H1 (cell line): Measurements from ENCODE around the gene FCRL4. TPM values are rescaled to one million over a fixed set of nuclear protein-coding genes. Genes with fewer than 3 reads are reported as not detected.

Experiments
- CTCF ChIA-PET: fragments of 300-600 bp; sonication (Branson Sonifier 250); formaldehyde crosslinking; loops from one replicate; lab custom pipeline; 2021; ENCODE audit not compliant: partially characterized antibody; lab: Charles Lee
- POLR2A ChIA-PET: fragments of 300-600 bp; sonication (Branson Sonifier 250); formaldehyde crosslinking; loops from one replicate; lab custom pipeline; 2021; ENCODE audit warnings: inconsistent platforms; ENCODE audit not compliant: partially characterized antibody; lab: Charles Lee
- DNase-seq, 2 experiments: peaks; one replicate each; pipeline versions ENCODE4 v3.0.0 to v3.0.0-alpha.2; 2010 to 2022; ENCODE audit warnings: low spot score in 2 of 2, low read depth in 1 of 2, mixed read lengths in 1 of 2
- FAIRE-seq: peaks from 2 replicates; lab custom pipeline; 2011; peaks lifted over from hg19 to GRCh38; lab: Jason Lieb, UNC
- H2AFZ ChIP-seq: 2 replicates; pipeline ENCODE4 v1.8.1; 2012; ENCODE audit warnings: low read length, inconsistent platforms
- H2AK5ac ChIP-seq: 2 replicates; pipeline ENCODE4 v1.6.1; 2013; ENCODE audit warnings: low read depth, low read length
- H2BK120ac ChIP-seq: replicated peaks from 2 replicates; pipeline ENCODE3; 2013; ENCODE audit warnings: low read depth, low read length, inconsistent platforms
- H2BK12ac ChIP-seq: 2 replicates; pipeline ENCODE4 v1.6.1; 2013; ENCODE audit warnings: low read depth, low read length
- H2BK15ac ChIP-seq: 2 replicates; pipeline ENCODE4 v1.6.1; 2013; ENCODE audit warnings: low read length
- H2BK20ac ChIP-seq: 2 replicates; pipeline ENCODE4 v1.6.1; 2013; ENCODE audit warnings: low read length
- H2BK5ac ChIP-seq: 2 replicates; pipeline ENCODE4 v1.6.1; 2013; ENCODE audit warnings: low read depth, low read length
- H3K14ac ChIP-seq: 2 replicates; pipeline ENCODE4 v1.6.1; 2013; ENCODE audit warnings: inconsistent platforms; ENCODE audit not compliant: insufficient read length
- H3K18ac ChIP-seq: 2 replicates; pipeline ENCODE4 v1.6.1; 2013; ENCODE audit warnings: low read length; ENCODE audit errors: extremely low read depth
- H3K23ac ChIP-seq: 2 replicates; pipeline ENCODE4 v1.6.1; 2013; ENCODE audit warnings: inconsistent platforms; ENCODE audit not compliant: insufficient read length
- H3K23me2 ChIP-seq: 2 replicates; pipeline ENCODE4 v1.6.1; 2013; ENCODE audit warnings: low read depth, low read length
- H3K27ac ChIP-seq: 2 replicates; pipeline ENCODE4 v1.6.1; 2011; ENCODE audit warnings: low read depth, low read length, inconsistent platforms
- H3K27me3 ChIP-seq, 4 experiments: replicated peaks in 1 of 4; 1 replicate in 1 of 4; 2 replicates in 3 of 4; pipeline versions ENCODE4 v1.6.1 to v1.8.1; 2011 to 2013; ENCODE audit warnings: low read length in 3 of 4, mild to moderate bottlenecking in 3 of 4, inconsistent platforms in 2 of 4, mixed read lengths in 2 of 4, moderate library complexity in 1 of 4; ENCODE audit not compliant: control insufficient read depth in 3 of 4, insufficient read depth in 3 of 4; ENCODE audit errors: extremely low read depth in 1 of 4
- H3K36me3 ChIP-seq, 4 experiments: 2 replicates each; pipeline versions ENCODE4 v1.6.1 to v1.8.1; 2011 to 2013; ENCODE audit warnings: mild to moderate bottlenecking in 4 of 4, low read length in 3 of 4, moderate library complexity in 2 of 4, control low read depth in 1 of 4, inconsistent platforms in 1 of 4; ENCODE audit not compliant: insufficient read depth in 4 of 4, control insufficient read depth in 2 of 4
- H3K4ac ChIP-seq: replicated peaks from 2 replicates; pipeline ENCODE3; 2013; ENCODE audit warnings: low read length, low read depth, mixed read lengths, inconsistent platforms; ENCODE audit not compliant: insufficient read length
- H3K4me1 ChIP-seq, 4 experiments: replicated peaks in 1 of 4; 1 replicate in 1 of 4; 2 replicates in 3 of 4; pipeline versions ENCODE4 v1.6.1 to v1.8.1; 2011 to 2013; ENCODE audit warnings: low read length in 3 of 4, inconsistent platforms in 2 of 4, mixed read lengths in 1 of 4; ENCODE audit not compliant: insufficient read depth in 4 of 4, control insufficient read depth in 3 of 4
- H3K4me2 ChIP-seq, 2 experiments: 2 replicates each; pipeline versions ENCODE4 v1.6.1 to v1.8.1; 2011 to 2013; ENCODE audit warnings: low read depth in 2 of 2, low read length in 2 of 2, control low read depth in 1 of 2, inconsistent platforms in 1 of 2, mild to moderate bottlenecking in 1 of 2; ENCODE audit not compliant: insufficient read depth in 1 of 2
- H3K4me3 ChIP-seq, 4 experiments: fragments of 200-600, 300-600 bp in 1 of 4; sonication (generic), shearing (Covaris generic), sonication (Bioruptor Twin) in 1 of 4; 2 replicates each; pipeline versions ENCODE4 v1.5.1 to v1.8.1; 2011 to 2016; ENCODE audit warnings: low read length in 4 of 4, low read depth in 3 of 4, control low read depth in 2 of 4, inconsistent platforms in 2 of 4, mild to moderate bottlenecking in 2 of 4, mixed read lengths in 1 of 4, moderate library complexity in 1 of 4; ENCODE audit not compliant: insufficient read depth in 2 of 4; ENCODE audit errors: extremely low read depth in 1 of 4
- H3K56ac ChIP-seq: replicated peaks from 2 replicates; pipeline ENCODE3; 2013; ENCODE audit warnings: low read depth, mild to moderate bottlenecking, mixed read lengths, low read length, inconsistent platforms; ENCODE audit not compliant: insufficient read length
- H3K79me1 ChIP-seq: 2 replicates; pipeline ENCODE4 v1.6.1; 2013; ENCODE audit warnings: low read depth, low read length, control low read depth
- H3K79me2 ChIP-seq, 2 experiments: 2 replicates each; pipeline versions ENCODE4 v1.6.1 to v1.8.1; 2012 to 2013; ENCODE audit warnings: low read length in 2 of 2, mild to moderate bottlenecking in 2 of 2, inconsistent platforms in 1 of 2; ENCODE audit not compliant: insufficient read depth in 2 of 2, control insufficient read depth in 1 of 2
- H3K9ac ChIP-seq, 4 experiments: replicated peaks in 1 of 4; 1 replicate in 1 of 4; 2 replicates in 3 of 4; pipeline versions ENCODE4 v1.6.1 to v1.8.1; 2011 to 2013; ENCODE audit warnings: low read depth in 3 of 4, low read length in 3 of 4, control low read depth in 2 of 4, mild to moderate bottlenecking in 2 of 4, moderate library complexity in 2 of 4, inconsistent platforms in 1 of 4; ENCODE audit errors: extremely low read depth in 1 of 4
- H3K9me3 ChIP-seq, 2 experiments: 2 replicates each; pipeline versions ENCODE4 v1.6.1 to v1.8.1; 2012 to 2013; ENCODE audit warnings: mild to moderate bottlenecking in 2 of 2, moderate library complexity in 2 of 2, control low read depth in 1 of 2, inconsistent platforms in 1 of 2, low read depth in 1 of 2, low read length in 1 of 2, mixed read lengths in 1 of 2; ENCODE audit not compliant: insufficient read depth in 2 of 2
- H4K20me1 ChIP-seq, 2 experiments: replicated peaks in 1 of 2; 2 replicates each; pipeline versions ENCODE3 to v1.8.1; 2011 to 2013; ENCODE audit warnings: inconsistent platforms in 2 of 2, low read length in 2 of 2, mild to moderate bottlenecking in 1 of 2; ENCODE audit not compliant: insufficient read depth in 2 of 2, control insufficient read depth in 1 of 2
- H4K5ac ChIP-seq: 2 replicates; pipeline ENCODE4 v1.6.1; 2013; ENCODE audit warnings: low read length, low read depth, mixed read lengths, inconsistent platforms; ENCODE audit not compliant: insufficient read length
- H4K8ac ChIP-seq: 2 replicates; pipeline ENCODE4 v1.8.0; 2013; ENCODE audit warnings: mild to moderate bottlenecking, moderate library complexity, low read length, inconsistent platforms; ENCODE audit not compliant: insufficient read depth; ENCODE audit errors: extremely low read depth
- H4K91ac ChIP-seq: replicated peaks from 2 replicates; pipeline ENCODE3; 2013; ENCODE audit warnings: low read length, mixed read lengths, inconsistent platforms; ENCODE audit not compliant: insufficient read length
- ASH2L ChIP-seq: fragments of 200-600, 300-600 bp; sonication (generic); IDR thresholded peaks from one replicate; pipeline ENCODE4 v1.7.1; 2017; ENCODE audit warnings: low read length
- ATF3 ChIP-seq: IDR thresholded peaks from 2 replicates; pipeline ENCODE4 v1.6.1; 2011; ENCODE audit warnings: low read depth, mild to moderate bottlenecking, low read length; ENCODE audit not compliant: insufficient read depth
- BACH1 ChIP-seq: IDR thresholded peaks from 2 replicates; pipeline ENCODE4 v1.6.1; 2012; ENCODE audit warnings: low read length, improper control_type of control experiment
- CBX8 ChIP-seq: fragments of 300-800, 300-1000 bp; sonication (generic); IDR thresholded peaks from 2 replicates; pipeline ENCODE4 v1.7.1; 2016; ENCODE audit warnings: low read depth, low read length, borderline replicate concordance
- CHD1 ChIP-seq: IDR thresholded peaks from 2 replicates; pipeline ENCODE4 v1.6.1; 2012; ENCODE audit warnings: low read depth, low read length, improper control_type of control experiment
- JUND ChIP-seq: IDR thresholded peaks from 2 replicates; pipeline ENCODE4 v1.6.1; 2011; ENCODE audit warnings: mild to moderate bottlenecking, improper control_type of control experiment, low read length
- MAFK ChIP-seq: IDR thresholded peaks from 2 replicates; pipeline ENCODE4 v1.6.1; 2012; ENCODE audit warnings: low read depth, mild to moderate bottlenecking, improper control_type of control experiment, low read length
- MAX ChIP-seq: IDR thresholded peaks from 2 replicates; pipeline ENCODE4 v1.6.1; 2012; ENCODE audit warnings: inconsistent platforms
- NANOG ChIP-seq: IDR thresholded peaks from 2 replicates; pipeline ENCODE4 v1.6.1; 2011; ENCODE audit warnings: low read length, low read depth, mild to moderate bottlenecking, inconsistent platforms; ENCODE audit not compliant: insufficient read depth, poor library complexity, severe bottlenecking
- POLR2AphosphoS5 ChIP-seq: IDR thresholded peaks from 2 replicates; pipeline ENCODE4 v1.6.1; 2011; ENCODE audit warnings: low read depth, low read length
- SP1 ChIP-seq: IDR thresholded peaks from 2 replicates; pipeline ENCODE4 v1.6.1; 2011; ENCODE audit warnings: low read depth, low read length
- WGBS, 2 experiments: shearing (Covaris generic) in 1 of 2; methylation state at CpG; one replicate each; pipeline versions ENCODE4 v1.1.6 to v1.1.7; 2013 to 2015; ENCODE audit warnings: low lambda C conversion rate in 2 of 2, mixed read lengths in 2 of 2, inconsistent platforms in 1 of 2, low coverage in 1 of 2, missing lambda C conversion rate in 1 of 2; ENCODE audit not compliant: insufficient replicate concordance in 2 of 2, insufficient coverage in 1 of 2, insufficient read length in 1 of 2; ENCODE audit errors: extremely low coverage in 1 of 2, missing lambda C conversion rate in 1 of 2; 5-methylcytosine and 5-hydroxymethylcytosine counted together
- polyA plus RNA-seq, 7 experiments: library from polyadenylated mRNA; depleted of rRNA in 3 of 7; stranded (reverse) in 5 of 7; unstranded in 2 of 7; fragments of >200 nt in 5 of 7; fragments of 200-250 nt in 2 of 7; gene quantifications; 1 replicate in 5 of 7; 2 replicates in 1 of 7; 4 replicates in 1 of 7; pipeline versions ENCODE4 v1.2.1 to v1.2.3, GENCODE V29; 2011 to 2013; ENCODE audit warnings: missing spikeins in 2 of 7, mixed read lengths in 2 of 7
- total RNA-seq: library from RNA; stranded (reverse); fragmentation: NEBNext Ultra II Directional; extraction: Animal tissue kit (Norgen Biotek cat#: 25700); gene quantifications from 2 replicates; pipeline ENCODE4 v1.2.1, GENCODE V29; 2021

The FCRL4 gene
- total and polyA plus RNA-seq, 2 of the 8 experiments (the other 6 are each of a cell fraction or from before 2014, with no cell fraction given) = not detected

GRCh38 chr1:157600236-157600635 is 2.4 kb upstream of the FCRL4 start:
- Histone ChIP-seq H2BK20ac (no peak overlapping the region), H3K79me2 (no peaks in the 10 kb centered on the region), H3K23ac (no peak overlapping the region), H3K4me2 (no peak overlapping the region), H3K14ac (no peak overlapping the region), H3K27me3 (no peaks in the 10 kb centered on the region), H3K18ac (no peak overlapping the region), H3K27ac (no peak overlapping the region), H2AFZ (no peak overlapping the region), H3K23me2 (no peaks in the 10 kb centered on the region), H3K79me1 (no peaks in the 10 kb centered on the region), H4K91ac (no peak overlapping the region), H3K36me3 (no peaks in the 10 kb centered on the region), H3K56ac (no peak overlapping the region), H4K5ac (no peak overlapping the region), H2BK5ac (no peak overlapping the region), H4K8ac (no peak overlapping the region), H3K4me3 (no peak overlapping the region), H2BK120ac (no peak overlapping the region), H2BK12ac (no peak overlapping the region), H3K4me1 (no peaks in the 10 kb centered on the region), H4K20me1 (no peaks in the 10 kb centered on the region), H2BK15ac (no peak overlapping the region), H3K4ac (no peak overlapping the region), H2AK5ac (no peak overlapping the region), H3K9ac (no peak overlapping the region), H3K9me3 (no peaks in the 10 kb centered on the region)
- TF ChIP-seq JUND = no peak
- TF ChIP-seq CHD1 = no peak
- no peak for TF ChIP-seq POLR2AphosphoS5
- no peak for TF ChIP-seq CBX8
- no peak for TF ChIP-seq BACH1
- no peak for TF ChIP-seq SP1
- no peak for TF ChIP-seq NANOG
- no peak for TF ChIP-seq MAX
- no peak for TF ChIP-seq ASH2L
- TF ChIP-seq MAFK = no peak
- no peak for TF ChIP-seq ATF3
- ChIA-PET CTCF (interaction anchor here (0.8 kb wide), 1 partner anchor 20 kb away, joined by 3 read pairs; no protein-coding TSS in a partner anchor), POLR2A (no interaction called here)
- no peak for DNase-seq
- FAIRE-seq = no peak
- WGBS, 2 experiments = 84% methylated on average over 1 of the region's 1 CpG; no CpG with 5 or more reads in 1 of the 2 experiments
